HG02623 (cell line): ENCODE results near the gene RASSF5.
A peak's percentile ranks its signal among the peaks of the same experiment; 100 is the strongest.
"Not testable (repeated sequence)": the region's sequence is repeated elsewhere in the genome, so short reads cannot be mapped to it uniquely, and the experiment has no call there.

Source experiments
- ATAC-seq: cut with Tn5 transposase; IDR thresholded peaks from one replicate; pipeline ENCODE4 v1.9.1; 2021; ENCODE audit warnings: moderate library complexity; ENCODE audit not compliant: unreplicated experiment

RASSF5 gene

DNA sequence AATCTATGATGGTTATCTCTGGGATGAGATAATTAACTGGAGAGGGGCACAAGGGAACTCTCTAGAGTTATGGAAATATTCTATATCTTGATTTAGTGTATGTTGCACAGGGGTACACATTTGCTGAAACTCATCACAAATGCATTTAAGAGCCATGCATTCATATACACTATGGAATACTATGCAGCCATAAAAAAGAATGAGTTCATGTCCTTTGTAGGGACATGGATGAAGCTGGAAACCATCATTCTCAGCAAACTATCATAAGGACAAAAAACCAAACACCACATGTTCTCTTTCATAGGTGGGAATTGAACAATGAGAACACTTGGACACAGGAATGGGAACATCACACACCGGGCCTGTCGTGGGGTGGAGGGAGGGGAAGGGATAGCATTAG, 119.1 kb downstream of the RASSF5 start:
- ATAC-seq, result not testable (repeated sequence)

DNA sequence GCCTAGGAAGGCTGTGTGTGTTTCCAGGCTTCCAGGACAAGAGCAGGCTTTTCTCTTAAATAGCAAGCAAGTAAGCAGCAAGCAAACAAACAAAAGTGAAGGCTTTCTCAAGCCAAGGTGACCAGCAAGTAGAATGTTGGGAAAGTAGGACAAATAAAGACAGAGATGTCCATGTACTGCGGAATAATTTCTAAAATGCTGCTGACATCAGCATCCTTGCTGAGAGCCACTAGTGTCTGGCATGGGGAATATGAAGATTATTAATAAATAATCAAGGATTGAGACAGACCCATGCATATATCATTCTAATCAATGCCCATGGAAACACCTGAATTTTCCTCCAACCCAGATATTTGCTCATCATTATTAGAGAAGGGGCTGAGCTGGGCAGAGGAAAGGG, 121.6 kb downstream of the RASSF5 start:
- ATAC-seq, result no peak

DNA sequence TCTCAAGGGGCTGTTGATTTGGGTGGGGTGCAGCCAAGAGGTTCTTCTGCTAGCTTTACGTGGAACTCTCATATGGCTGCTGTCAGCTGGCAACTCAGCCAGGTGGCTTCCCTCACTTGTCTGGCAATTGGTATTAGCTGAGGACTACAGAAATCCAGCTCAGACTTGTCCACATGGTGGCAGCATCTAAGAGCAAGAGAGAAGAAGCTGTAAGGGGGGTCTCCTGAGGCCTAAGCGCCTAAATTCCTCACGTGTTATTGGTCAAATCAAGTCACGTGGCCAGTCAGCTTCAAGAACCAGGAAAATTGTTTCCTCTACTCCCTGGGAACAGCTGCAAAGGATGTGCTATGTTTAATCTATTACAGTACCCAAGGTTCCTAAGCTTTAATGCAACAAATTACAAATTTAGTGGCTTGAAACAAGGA, 123.8 kb downstream of the RASSF5 start:
- no peak for ATAC-seq

DNA sequence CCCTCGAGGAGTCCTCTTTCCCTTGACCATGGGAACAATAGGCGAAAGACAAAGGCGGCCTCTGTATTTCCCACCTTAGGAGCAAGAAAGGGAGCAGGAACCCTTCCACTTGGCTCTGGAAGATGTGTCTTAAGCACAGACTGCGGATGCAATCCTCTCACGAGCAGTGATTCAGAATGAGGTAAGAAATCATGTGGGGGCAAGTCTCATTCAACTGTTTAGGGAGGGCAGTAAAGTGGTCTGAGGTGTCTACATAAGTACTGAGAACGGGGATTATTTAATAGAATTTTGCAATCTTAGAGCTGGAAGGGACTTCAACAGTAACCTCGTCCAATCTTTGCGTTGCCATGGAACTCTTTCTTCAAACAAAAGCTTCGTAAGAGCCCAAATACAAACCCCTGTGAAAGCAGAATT, 126.4 kb downstream of the RASSF5 start:
- no peak for ATAC-seq

DNA sequence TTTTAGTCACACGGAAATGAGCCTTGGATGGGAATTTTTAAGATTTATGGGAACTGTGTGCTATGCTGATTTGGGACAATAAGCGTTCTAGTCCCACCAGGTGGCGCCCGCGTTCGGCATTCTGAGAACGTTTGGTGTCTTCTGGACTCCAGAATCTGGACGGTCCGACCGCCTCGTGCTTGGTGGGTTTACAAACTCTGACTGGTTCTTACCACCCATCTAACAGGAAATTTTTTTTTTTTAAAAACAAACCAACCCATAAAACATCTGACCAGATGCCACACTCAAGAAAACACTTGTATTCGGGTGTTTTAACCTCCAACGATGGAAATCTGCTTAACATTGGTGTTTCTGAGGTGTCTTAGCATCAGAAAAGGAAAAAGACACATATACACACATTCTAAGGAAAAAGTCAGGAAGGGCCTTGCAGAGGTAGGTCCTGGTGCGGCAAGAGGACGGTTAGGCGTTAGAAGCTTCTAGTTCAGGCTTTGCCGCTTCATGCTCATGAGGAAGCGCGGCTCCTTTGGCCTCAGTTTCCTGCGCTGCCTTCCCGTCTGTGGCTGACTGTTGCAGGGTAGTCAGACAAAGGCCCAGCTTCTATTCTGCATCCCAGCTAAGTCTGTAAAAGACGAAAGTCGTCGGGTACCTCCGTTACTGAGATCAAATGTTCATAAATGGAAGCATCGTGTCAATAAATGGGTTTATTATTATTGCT, 127.2 kb downstream of the RASSF5 start:
- no peak for ATAC-seq

DNA sequence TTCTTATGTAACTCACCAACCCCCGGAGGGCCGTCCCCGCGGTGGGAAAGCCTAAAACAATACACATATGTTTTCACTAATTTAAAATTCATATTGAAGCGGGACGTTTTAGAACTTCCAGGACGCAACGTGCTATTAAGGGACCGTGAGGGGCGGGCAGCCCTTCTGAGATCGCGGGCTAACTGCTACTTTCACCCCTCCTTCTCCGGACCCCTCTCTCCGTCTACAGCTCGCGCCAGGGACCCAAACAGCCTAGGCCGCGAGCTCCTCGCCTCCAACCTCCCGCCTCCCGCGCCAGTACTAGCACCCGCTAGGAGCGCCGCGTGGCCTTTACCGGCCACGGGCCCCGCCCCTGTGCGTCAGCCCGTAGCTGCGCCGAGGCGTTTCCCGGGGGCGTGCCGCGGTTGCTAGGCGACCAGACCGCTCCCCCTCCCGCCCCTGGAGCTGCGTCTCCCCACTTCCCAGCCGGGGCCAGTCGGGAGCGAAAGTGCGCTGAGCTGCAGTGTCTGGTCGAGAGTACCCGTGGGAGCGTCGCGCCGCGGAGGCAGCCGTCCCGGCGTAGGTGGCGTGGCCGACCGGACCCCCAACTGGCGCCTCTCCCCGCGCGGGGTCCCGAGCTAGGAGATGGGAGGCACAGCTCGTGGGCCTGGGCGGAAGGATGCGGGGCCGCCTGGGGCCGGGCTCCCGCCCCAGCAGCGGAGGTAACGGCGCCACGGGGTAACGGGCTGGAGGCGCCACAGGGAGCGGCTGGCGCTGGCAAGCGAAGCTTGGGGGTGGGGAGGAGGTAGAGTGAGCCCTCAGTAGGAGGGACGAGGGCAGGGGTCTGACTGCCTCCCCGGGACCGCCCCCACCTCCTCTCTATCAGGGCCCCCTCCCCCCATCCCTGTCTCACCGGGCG, 128.0 kb downstream of the RASSF5 start, which contains the start of gene DYRK3:
Gene DYRK3 (plus strand): TSS at position 457 of the 898 bp plus-strand sequence. CDS start 168 bp downstream, at position 625.
- peak; percentile 88 for ATAC-seq

DNA sequence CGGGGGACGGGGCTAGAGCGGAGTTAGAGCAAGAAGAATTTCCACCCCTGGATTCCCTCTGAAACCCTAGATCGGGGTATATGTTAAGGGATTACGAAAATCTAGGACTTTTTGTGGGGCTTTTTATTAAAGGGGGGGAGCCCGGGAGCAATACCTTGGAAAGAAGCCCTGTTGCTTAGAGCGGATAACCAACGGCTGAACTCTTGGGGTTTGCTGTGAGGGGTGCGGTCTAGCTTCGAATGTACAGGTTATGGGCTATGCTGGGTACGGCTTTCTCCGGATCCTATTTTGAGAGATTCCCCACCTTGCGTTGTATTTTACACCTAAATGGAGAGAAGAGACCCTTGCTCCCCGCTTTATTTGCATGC, 128.6 kb downstream of the RASSF5 start:
- ATAC-seq, result no peak

DNA sequence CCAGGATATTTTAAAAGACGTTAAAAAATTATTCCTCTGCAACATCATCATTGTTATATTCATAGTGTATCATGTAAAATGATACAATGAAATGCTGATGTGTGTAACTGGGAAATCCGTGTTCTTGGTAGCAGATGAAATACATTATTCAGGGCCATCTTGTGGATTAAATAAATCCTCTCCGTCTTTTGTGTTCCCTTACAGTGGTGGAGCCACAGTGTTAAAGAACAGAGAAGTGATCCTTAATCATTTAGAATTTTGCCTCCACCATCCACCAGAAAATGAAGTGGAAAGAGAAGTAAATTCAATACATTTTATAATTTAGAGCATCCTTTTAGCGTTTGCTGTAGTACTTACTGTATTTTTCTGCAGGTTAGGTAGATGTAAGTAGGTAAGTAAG, 129.3 kb downstream of the RASSF5 start:
- no peak for ATAC-seq

DNA sequence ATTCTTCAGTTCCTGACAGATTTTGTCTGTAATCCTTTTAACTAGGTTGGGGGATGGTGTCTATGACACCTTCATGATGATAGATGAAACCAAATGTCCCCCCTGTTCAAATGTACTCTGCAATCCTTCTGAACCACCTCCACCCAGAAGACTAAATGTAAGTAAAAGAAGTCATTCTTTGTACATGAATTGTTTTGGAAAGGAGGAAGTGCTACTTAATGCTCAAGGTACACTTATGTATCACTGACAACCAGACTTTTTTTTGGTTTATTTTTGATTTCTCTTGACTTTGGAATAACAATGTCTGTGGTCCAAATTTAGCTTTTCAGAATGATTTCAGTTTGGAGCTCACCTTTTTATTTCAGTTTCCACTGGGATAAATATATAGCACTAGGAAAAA, 130.3 kb downstream of the RASSF5 start:
- ATAC-seq, result no peak
